HepG2 (cell line): ENCODE results near the gene CATSPERE. TPM values are rescaled to one million over a fixed set of nuclear protein-coding genes. Genes with fewer than 3 reads are reported as not detected.

Experiments used
- BHLHE40 ChIP-seq: IDR thresholded peaks from 2 replicates; pipeline ENCODE4 v1.6.1; 2011; ENCODE audit warnings: low read length, improper control_type of control experiment
- DMAP1 ChIP-seq: IDR thresholded peaks from 2 replicates; pipeline ENCODE4 v1.6.1; 2016
- EHMT2 ChIP-seq: fragments of 200-600 bp; sonication (generic); IDR thresholded peaks from 2 replicates; pipeline ENCODE4 v1.7.0; 2017; ENCODE audit warnings: antibody characterized with exemption, low read depth, low read length, borderline replicate concordance
- ELF1 ChIP-seq: sonication (generic); formaldehyde crosslinking; IDR thresholded peaks from 2 replicates; pipeline ENCODE4 v1.4.0; 2020; ENCODE audit warnings: missing genetic modification reagents
- FOXP1 ChIP-seq, 2 experiments: fragments of 450-650 bp in 1 of 2; IDR thresholded peaks; 2 replicates each; pipeline ENCODE4 v1.6.1; 2017 to 2018; ENCODE audit warnings: antibody characterized with exemption in 1 of 2
- GZF1 ChIP-seq: sonication (generic); formaldehyde crosslinking; IDR thresholded peaks from 2 replicates; pipeline ENCODE4 v1.5.1; 2020; ENCODE audit warnings: mild to moderate bottlenecking, missing genetic modification reagents
- HMGXB3 ChIP-seq: sonication (generic); formaldehyde crosslinking; IDR thresholded peaks from 2 replicates; pipeline ENCODE4 v1.4.0; 2020; ENCODE audit warnings: missing genetic modification reagents, borderline replicate concordance
- MED8 ChIP-seq: sonication (generic); formaldehyde crosslinking; IDR thresholded peaks from 2 replicates; pipeline ENCODE4 v1.8.1; 2023; ENCODE audit warnings: mild to moderate bottlenecking, missing genetic modification reagents; ENCODE audit not compliant: insufficient replicate concordance
- MTF1 ChIP-seq: sonication (generic); formaldehyde crosslinking; IDR thresholded peaks from 2 replicates; pipeline ENCODE4 v1.5.0; 2020; ENCODE audit warnings: missing genetic modification reagents
- SCMH1 ChIP-seq: sonication (generic); formaldehyde crosslinking; IDR thresholded peaks from 2 replicates; pipeline ENCODE4 v1.9.0; 2021; ENCODE audit warnings: missing genetic modification reagents, mild to moderate bottlenecking, borderline replicate concordance
- SYNCRIP ChIP-seq: fragments of 200-400 bp; formaldehyde crosslinking; IDR thresholded peaks from 2 replicates; pipeline ENCODE4 v1.6.1; 2018; ENCODE audit warnings: mild to moderate bottlenecking, low read depth, low read length; ENCODE audit not compliant: insufficient read depth
- TEAD3 ChIP-seq: optimal IDR thresholded peaks from 2 replicates; pipeline ENCODE3; 2016; ENCODE audit warnings: borderline replicate concordance
- THYN1 ChIP-seq: sonication (generic); formaldehyde crosslinking; IDR thresholded peaks from 2 replicates; pipeline ENCODE4 v1.8.1; 2023; ENCODE audit warnings: low read depth, mild to moderate bottlenecking, moderate library complexity, missing genetic modification reagents, borderline replicate concordance
- ZC3H13 ChIP-seq: sonication (generic); formaldehyde crosslinking; IDR thresholded peaks from 2 replicates; pipeline ENCODE4 v1.8.1; 2023; ENCODE audit warnings: mild to moderate bottlenecking, missing genetic modification reagents, moderate library complexity
- ZNF501 ChIP-seq: sonication (generic); formaldehyde crosslinking; IDR thresholded peaks from 2 replicates; pipeline ENCODE4 v1.5.1; 2020; ENCODE audit warnings: mild to moderate bottlenecking, moderate library complexity, missing genetic modification reagents
- ZNF567 ChIP-seq: sonication (generic); formaldehyde crosslinking; IDR thresholded peaks from 2 replicates; pipeline ENCODE4 v1.8.1; 2023; ENCODE audit warnings: mild to moderate bottlenecking, missing genetic modification reagents, borderline replicate concordance
- ZNF775 ChIP-seq: sonication (generic); formaldehyde crosslinking; IDR thresholded peaks from 2 replicates; pipeline ENCODE4 v1.4.0; 2020; ENCODE audit warnings: missing genetic modification reagents, mild to moderate bottlenecking, moderate library complexity, borderline replicate concordance
- ZNF800 ChIP-seq: sonication (generic); formaldehyde crosslinking; IDR thresholded peaks from 2 replicates; pipeline ENCODE4 v1.4.0; 2020; ENCODE audit warnings: missing genetic modification reagents
- ZSCAN20 ChIP-seq: sonication (generic); formaldehyde crosslinking; IDR thresholded peaks from 2 replicates; pipeline ENCODE4 v1.4.0; 2020; ENCODE audit warnings: missing genetic modification reagents, mild to moderate bottlenecking, borderline replicate concordance
- polyA plus RNA-seq, 8 experiments: library from polyadenylated mRNA; depleted of rRNA in 3 of 8; stranded (reverse) in 7 of 8; unstranded in 1 of 8; fragments of >200 nt; fragmentation: Illumina TruSeq in 4 of 8; extraction: Trizol in 4 of 8; gene quantifications; 2 replicates each; pipeline versions ENCODE4 v1.2.1 to v1.2.3, GENCODE V29; 2011 to 2016; ENCODE audit warnings: low read depth in 4 of 8, missing spikeins in 1 of 8, mixed read lengths in 1 of 8; ENCODE audit not compliant: insufficient read depth in 1 of 8
- total RNA-seq, 5 experiments: library from RNA; depleted of rRNA; stranded (reverse); fragments of >200 nt; fragmentation: Illumina TruSeq; extraction: Trizol; gene quantifications; 2 replicates each; pipeline ENCODE4 v1.2.3, GENCODE V29; 2016; ENCODE audit warnings: low read depth in 1 of 5
- TF ChIP-seq, protein P1 (sequence below): sonication (generic); formaldehyde crosslinking; IDR thresholded peaks from 2 replicates; pipeline ENCODE4 v1.4.0; 2020; ENCODE audit warnings: low read depth, mild to moderate bottlenecking, missing genetic modification reagents
- TF ChIP-seq, protein P2 (sequence below): sonication (generic); formaldehyde crosslinking; IDR thresholded peaks from 2 replicates; pipeline ENCODE4 v1.5.0; 2020; ENCODE audit warnings: missing genetic modification reagents

The CATSPERE gene
- total and polyA plus RNA-seq, 2 of the 13 experiments (the other 11 are each of a cell fraction or from before 2014, with no cell fraction given) = 0.34 to 0.51 TPM

- TF ChIP-seq, protein P1, sequence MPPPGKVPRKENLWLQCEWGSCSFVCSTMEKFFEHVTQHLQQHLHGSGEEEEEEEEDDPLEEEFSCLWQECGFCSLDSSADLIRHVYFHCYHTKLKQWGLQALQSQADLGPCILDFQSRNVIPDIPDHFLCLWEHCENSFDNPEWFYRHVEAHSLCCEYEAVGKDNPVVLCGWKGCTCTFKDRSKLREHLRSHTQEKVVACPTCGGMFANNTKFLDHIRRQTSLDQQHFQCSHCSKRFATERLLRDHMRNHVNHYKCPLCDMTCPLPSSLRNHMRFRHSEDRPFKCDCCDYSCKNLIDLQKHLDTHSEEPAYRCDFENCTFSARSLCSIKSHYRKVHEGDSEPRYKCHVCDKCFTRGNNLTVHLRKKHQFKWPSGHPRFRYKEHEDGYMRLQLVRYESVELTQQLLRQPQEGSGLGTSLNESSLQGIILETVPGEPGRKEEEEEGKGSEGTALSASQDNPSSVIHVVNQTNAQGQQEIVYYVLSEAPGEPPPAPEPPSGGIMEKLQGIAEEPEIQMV (CRISPR knock-in tag) = peak; percentile 54; the same call in 1 of the 2 replicates
- TF ChIP-seq ELF1 (CRISPR knock-in tag) (peak; percentile 82), HMGXB3 (CRISPR knock-in tag) (no peak; the same call in 1 of the 2 replicates), ZNF775 (CRISPR knock-in tag) (no peak), THYN1 (CRISPR knock-in tag) (no peak), SYNCRIP (no peak), MTF1 (CRISPR knock-in tag) (no peak), BHLHE40 (0 out of 2 replicates have a peak, but pooled peaks have one; percentile 5), ZC3H13 (CRISPR knock-in tag) (no peak), TEAD3 (CRISPR knock-in tag) (peak; percentile 71), ZNF567 (no peak), ZNF501 (CRISPR knock-in tag) (no peak; the same call in none of the 2 replicates), SCMH1 (no peak), EHMT2 (no peak), FOXP1 (IDR thresholded peaks at IDR 0.05) (no peak), FOXP1 (CRISPR knock-in tag; IDR thresholded peaks at IDR 0.05) (no peak), DMAP1 (CRISPR knock-in tag) (peak; percentile 60), ZNF800 (CRISPR knock-in tag) (no peak), ZSCAN20 (peak; percentile 50; the same call in 1 of the 2 replicates), MED8 (CRISPR knock-in tag) (peak; percentile 25), GZF1 (CRISPR knock-in tag) (no peak)
- TF ChIP-seq, protein P2, sequence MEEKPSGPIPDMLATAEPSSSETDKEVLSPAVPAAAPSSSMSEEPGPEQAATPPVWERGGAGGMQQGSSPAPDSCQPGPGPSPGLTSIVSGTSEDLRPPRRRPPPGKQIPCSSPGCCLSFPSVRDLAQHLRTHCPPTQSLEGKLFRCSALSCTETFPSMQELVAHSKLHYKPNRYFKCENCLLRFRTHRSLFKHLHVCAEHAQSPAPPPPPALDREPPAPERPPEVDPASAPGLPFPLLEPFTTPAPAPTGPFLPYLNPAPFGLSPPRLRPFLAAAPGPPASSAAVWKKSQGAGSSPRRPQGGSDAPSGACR (CRISPR knock-in tag) = no peak
Measured at GRCh38 chr1:244652623-244653438, 191.8 kb downstream of the CATSPERE start, which contains the start of gene DESI2 (continued).
